ENCODE results near the gene EGFR.

- TF ChIP-seq RCOR1 (IDR thresholded peaks at IDR 0.05; ENCODE audit: low read length) (no peak), CTCF (IDR thresholded peaks at IDR 0.05) (no peak)
These were observed 181.6 kb downstream of the EGFR start for GRCh38 chr7:55200441-55200840.

Data from SK-N-SH (cell line).